Upper lobe of left lung (tissue), 6 donors: ENCODE measurements around the gene SERTAD2. TPM values are rescaled to one million over a fixed set of nuclear protein-coding genes. Genes with fewer than 3 reads are reported as not detected.

Experiments
- ATAC-seq, 2 donors: fragments of 200-7000 bp; cut with Tn5 transposase; one replicate each; pipeline ENCODE4 v1.9.1; 2022; ENCODE audit warnings: mild to moderate bottlenecking in 2 of 2, moderate library complexity in 2 of 2; ENCODE audit not compliant: low FRiP score in 2 of 2
- DNase-seq, 2 donors: peaks; one replicate each; pipeline ENCODE4 v3.0.0-alpha.2; 2019 to 2020
- H3K27ac ChIP-seq, 4 donors: fragments of 200-600 bp; sonication (generic); one replicate each; pipeline ENCODE4 v1.5.1; 2016 to 2019
- H3K27me3 ChIP-seq, 4 donors: fragments of 200-600 bp; sonication (generic); one replicate each; pipeline ENCODE4 v1.5.1; 2017 to 2019
- H3K36me3 ChIP-seq, 4 donors: fragments of 200-600 bp; sonication (generic); one replicate each; pipeline ENCODE4 v1.5.1; 2016 to 2019
- H3K4me1 ChIP-seq, 4 donors: fragments of 200-600 bp; sonication (generic); one replicate each; pipeline ENCODE4 v1.5.1; 2018 to 2019
- H3K4me3 ChIP-seq, 4 donors: fragments of 200-600 bp; sonication (generic); one replicate each; pipeline ENCODE4 v1.5.1; 2017 to 2019; ENCODE audit warnings: mild to moderate bottlenecking in 2 of 4, moderate library complexity in 1 of 4
- H3K9me3 ChIP-seq, 4 donors: fragments of 200-600 bp; sonication (generic); one replicate each; pipeline ENCODE4 v1.5.1; 2018 to 2019
- EP300 ChIP-seq, 4 donors: sonication (generic); formaldehyde crosslinking; IDR thresholded peaks; one replicate each; pipeline ENCODE4 v1.5.1; 2017; ENCODE audit warnings: antibody characterized with exemption in 4 of 4, control low read depth in 2 of 4
- POLR2A ChIP-seq, 4 donors: fragments of 450-650 bp; IDR thresholded peaks; one replicate each; pipeline ENCODE4 v1.5.1; 2016 to 2017; ENCODE audit warnings: antibody characterized with exemption in 4 of 4, mild to moderate bottlenecking in 2 of 4
- POLR2AphosphoS5 ChIP-seq, 2 donors: sonication (generic); formaldehyde crosslinking; IDR thresholded peaks; one replicate each; pipeline ENCODE4 v1.5.1; 2017; ENCODE audit warnings: antibody characterized with exemption in 2 of 2
- WGBS, 2 donors: methylation state at CpG; one replicate each; pipeline ENCODE4 v1.1.5; 2017 to 2018; 5-methylcytosine and 5-hydroxymethylcytosine counted together
- total RNA-seq, 6 donors: library from RNA; depleted of rRNA in 4 of 6; stranded (reverse); fragments of >200 nt in 4 of 6; gene quantifications; one replicate each; pipeline versions ENCODE4 v1.1.0 to v1.2.1, GENCODE V29; 2016 to 2021
- TF ChIP-seq, protein P1 (sequence below), 6 experiments: fragments of 450-650 bp in 4 of 6; fragments of 200-600 bp in 2 of 6; sonication (generic) in 2 of 6; IDR thresholded peaks; one replicate each; pipeline ENCODE4 v1.5.1; 2016 to 2019; ENCODE audit warnings: antibody characterized with exemption in 6 of 6
- donor health status: DM: no; HTN: no; CAD: no; lungs with moderate emphysema.
- donor health status: DM: no; HTN: yes; CAD: no; lungs with severe emphysema.

Gene SERTAD2
- total RNA-seq, 6 donors from 2014 or later = 10.4 to 43.0 (median 20.0) TPM

DNA sequence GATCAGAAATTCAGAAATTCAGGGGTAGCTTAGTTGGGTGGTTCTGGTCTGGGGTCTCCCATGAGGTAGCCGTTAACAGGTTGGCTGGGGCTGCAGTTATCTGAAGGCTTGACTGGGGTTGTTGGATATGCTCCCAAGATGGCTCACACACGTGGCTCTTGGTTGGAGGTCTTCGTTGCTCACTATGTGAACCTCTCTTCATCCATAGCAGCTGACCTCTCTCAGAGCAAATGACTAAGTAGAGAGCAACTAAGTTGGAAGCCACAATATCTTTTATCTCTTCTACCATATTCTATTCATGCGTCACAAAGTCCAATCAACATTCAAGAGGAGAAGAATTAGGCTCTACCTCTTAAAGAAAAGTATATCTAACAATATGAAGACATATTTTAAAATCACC, 38.7 kb upstream of the SERTAD2 start:
- no peak overlapping the region for H3K4me3 ChIP-seq
- H3K4me1 ChIP-seq = no peaks in the 10 kb centered on the region
- TF ChIP-seq POLR2AphosphoS5 (IDR thresholded peaks at IDR 0.05) = no peak
- TF ChIP-seq POLR2A (IDR thresholded peaks at IDR 0.05) = no peak
- no peak for TF ChIP-seq EP300 (IDR thresholded peaks at IDR 0.05)
- TF ChIP-seq, protein P1, sequence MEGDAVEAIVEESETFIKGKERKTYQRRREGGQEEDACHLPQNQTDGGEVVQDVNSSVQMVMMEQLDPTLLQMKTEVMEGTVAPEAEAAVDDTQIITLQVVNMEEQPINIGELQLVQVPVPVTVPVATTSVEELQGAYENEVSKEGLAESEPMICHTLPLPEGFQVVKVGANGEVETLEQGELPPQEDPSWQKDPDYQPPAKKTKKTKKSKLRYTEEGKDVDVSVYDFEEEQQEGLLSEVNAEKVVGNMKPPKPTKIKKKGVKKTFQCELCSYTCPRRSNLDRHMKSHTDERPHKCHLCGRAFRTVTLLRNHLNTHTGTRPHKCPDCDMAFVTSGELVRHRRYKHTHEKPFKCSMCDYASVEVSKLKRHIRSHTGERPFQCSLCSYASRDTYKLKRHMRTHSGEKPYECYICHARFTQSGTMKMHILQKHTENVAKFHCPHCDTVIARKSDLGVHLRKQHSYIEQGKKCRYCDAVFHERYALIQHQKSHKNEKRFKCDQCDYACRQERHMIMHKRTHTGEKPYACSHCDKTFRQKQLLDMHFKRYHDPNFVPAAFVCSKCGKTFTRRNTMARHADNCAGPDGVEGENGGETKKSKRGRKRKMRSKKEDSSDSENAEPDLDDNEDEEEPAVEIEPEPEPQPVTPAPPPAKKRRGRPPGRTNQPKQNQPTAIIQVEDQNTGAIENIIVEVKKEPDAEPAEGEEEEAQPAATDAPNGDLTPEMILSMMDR (IDR thresholded peaks at IDR 0.05) = no peak
- DNase-seq (no peak), ATAC-seq (no peak)
- no peak overlapping the region for H3K27ac ChIP-seq
- H3K9me3 ChIP-seq = no peaks in the 10 kb centered on the region
- WGBS, 2 donors = 70 to 73% methylated on average over 4 of the region's 4 CpGs
- no peaks in the 10 kb centered on the region for H3K36me3 ChIP-seq
- no peaks in the 10 kb centered on the region for H3K27me3 ChIP-seq

DNA sequence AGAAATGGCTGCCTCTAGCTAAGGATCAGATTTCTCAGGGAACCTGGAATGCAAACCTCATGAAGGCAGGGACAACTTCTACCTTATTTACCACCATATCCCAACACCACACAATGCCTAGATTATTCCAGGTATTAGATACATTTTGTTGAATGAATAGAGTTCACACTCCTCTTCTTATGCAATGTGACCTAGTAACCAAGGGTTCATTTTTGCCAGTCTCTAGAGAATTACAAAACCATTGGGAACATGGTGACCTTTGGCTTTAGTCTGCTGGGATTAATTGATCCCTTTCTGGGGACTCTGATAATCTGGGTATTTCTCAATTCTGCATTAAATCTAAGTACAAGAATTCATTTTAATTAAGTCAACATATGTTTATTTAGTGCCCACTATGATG, 35.2 kb upstream of the SERTAD2 start:
- H3K4me1 ChIP-seq = no peaks in the 10 kb centered on the region
- H3K4me3 ChIP-seq = no peak overlapping the region
- no peak overlapping the region for H3K27ac ChIP-seq
- ATAC-seq = no peak
- H3K9me3 ChIP-seq = no peaks in the 10 kb centered on the region
- no peak for DNase-seq
- no peaks in the 10 kb centered on the region for H3K36me3 ChIP-seq
- no peaks in the 10 kb centered on the region for H3K27me3 ChIP-seq
- TF ChIP-seq EP300 (IDR thresholded peaks at IDR 0.05) (no peak), POLR2A (IDR thresholded peaks at IDR 0.05) (no peak), POLR2AphosphoS5 (IDR thresholded peaks at IDR 0.05) (no peak)
- TF ChIP-seq, protein P1 (IDR thresholded peaks at IDR 0.05) = no peak

DNA sequence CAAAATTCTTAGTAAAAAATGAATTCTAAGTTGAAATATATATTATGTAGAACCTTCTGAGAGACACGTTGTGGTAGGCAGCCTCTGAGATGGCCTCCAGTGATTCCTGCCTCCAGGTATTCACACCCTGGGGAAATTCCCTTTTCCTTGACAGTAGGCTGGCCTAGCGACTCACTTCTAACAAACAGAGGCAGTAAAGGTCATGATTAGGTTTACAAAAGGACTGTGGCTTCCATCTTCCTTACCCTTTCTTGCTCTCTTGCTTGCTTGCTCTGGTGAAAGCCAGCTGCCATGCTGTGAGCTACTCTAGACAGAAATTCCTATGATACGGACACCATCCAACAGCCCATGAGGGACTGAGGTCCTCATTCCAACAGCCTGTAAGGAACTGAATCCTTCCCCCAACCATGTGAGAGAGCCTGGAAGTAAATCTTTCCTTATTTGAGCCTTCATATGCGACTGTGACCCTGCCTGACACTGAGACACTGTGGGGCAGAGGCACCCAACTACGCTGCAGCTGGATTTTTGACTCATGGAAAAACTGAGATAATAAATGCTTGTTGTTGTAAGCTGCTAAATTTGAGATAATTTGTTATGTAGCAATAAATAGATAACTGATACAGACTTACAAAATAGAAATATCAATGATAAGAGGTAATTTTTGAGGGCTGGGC, 32.7 kb upstream of the SERTAD2 start:
- DNase-seq (no peak), ATAC-seq (no peak)
- Histone ChIP-seq H3K27me3 (no peaks in the 10 kb centered on the region), H3K27ac (no peak overlapping the region), H3K4me3 (no peak overlapping the region), H3K4me1 (peaks cover 0 to 7% (median 0%) of the 10 kb centered on the region in 4 donors), H3K9me3 (no peaks in the 10 kb centered on the region), H3K36me3 (no peaks in the 10 kb centered on the region)
- no peak for TF ChIP-seq POLR2AphosphoS5 (IDR thresholded peaks at IDR 0.05)
- TF ChIP-seq, protein P1 (IDR thresholded peaks at IDR 0.05) = no peak
- TF ChIP-seq EP300 (IDR thresholded peaks at IDR 0.05) = no peak
- TF ChIP-seq POLR2A (IDR thresholded peaks at IDR 0.05) = no peak
- 95 to 98% methylated on average over 5 of the region's 5 CpGs for WGBS, 2 donors

DNA sequence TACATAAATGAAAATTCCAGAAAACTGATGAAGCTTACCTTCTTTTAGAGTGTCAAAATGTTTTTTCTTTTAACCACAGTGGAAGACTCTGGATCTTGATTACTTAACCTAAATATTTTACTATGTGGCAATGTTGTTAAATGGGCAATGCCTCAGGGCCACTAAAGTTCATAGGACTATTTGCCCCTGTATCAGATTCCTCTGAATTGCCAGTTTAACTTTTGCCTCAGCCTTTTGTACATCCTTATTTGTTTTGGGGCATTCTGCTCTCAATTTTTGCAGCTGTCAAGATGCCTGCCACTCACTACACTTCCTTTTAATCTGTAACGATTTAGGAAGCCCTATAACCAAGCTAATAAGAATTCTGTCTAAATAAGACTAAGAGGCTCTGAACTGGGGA, 31.7 kb upstream of the SERTAD2 start:
- no peak for DNase-seq
- H3K27ac ChIP-seq = no peak overlapping the region
- H3K4me1 ChIP-seq = peaks cover 0 to 7% (median 0%) of the 10 kb centered on the region in 4 donors
- H3K4me3 ChIP-seq = no peak overlapping the region
- H3K27me3 ChIP-seq = no peaks in the 10 kb centered on the region
- 33 to 54% methylated on average over 1 of the region's 1 CpG for WGBS, 2 donors
- no peak for TF ChIP-seq EP300 (IDR thresholded peaks at IDR 0.05)
- no peak for TF ChIP-seq POLR2A (IDR thresholded peaks at IDR 0.05)
- TF ChIP-seq, protein P1 (IDR thresholded peaks at IDR 0.05) = no peak
- no peak for TF ChIP-seq POLR2AphosphoS5 (IDR thresholded peaks at IDR 0.05)
- H3K36me3 ChIP-seq = no peaks in the 10 kb centered on the region
- ATAC-seq = no peak
- no peaks in the 10 kb centered on the region for H3K9me3 ChIP-seq
